Gastrocnemius medialis (tissue), 4 donors: ENCODE data around the gene S100A16. TPM values are rescaled to one million over a fixed set of nuclear protein-coding genes. Genes with fewer than 3 reads are reported as not detected.
"Not testable (repeated sequence)": the region's sequence is repeated elsewhere in the genome, so short reads cannot be mapped to it uniquely, and the experiment has no call there.

Experiments
- ATAC-seq, 2 donors: fragments of 150-250 bp; one replicate each; pipeline ENCODE4 v1.9.1; 2016
- DNase-seq, 2 donors: peaks; one replicate each; pipeline ENCODE4 v3.0.0-alpha.2; 2019
- H3K27ac ChIP-seq, 4 donors: fragments of 200-600 bp; sonication (generic); 1 replicate in 1 of 4; 2 replicates in 3 of 4; pipeline ENCODE4 v1.5.1; 2016 to 2018; ENCODE audit warnings: mild to moderate bottlenecking in 2 of 4, moderate library complexity in 1 of 4
- H3K27me3 ChIP-seq, 3 donors: fragments of 200-600 bp; sonication (generic) in 2 of 3; 1 replicate in 1 of 3; 2 replicates in 2 of 3; pipeline versions ENCODE4 v1.5.1 to v1.6.0; 2016 to 2019; ENCODE audit warnings: mild to moderate bottlenecking in 1 of 3, moderate library complexity in 1 of 3
- H3K36me3 ChIP-seq, 2 donors: fragments of 200-600 bp; sonication (generic) in 1 of 2; one replicate each; pipeline ENCODE4 v1.5.1; 2017 to 2018
- H3K4me1 ChIP-seq, 2 donors: fragments of 200-600 bp; sonication (generic) in 1 of 2; one replicate each; pipeline ENCODE4 v1.5.1; 2016 to 2017; ENCODE audit warnings: mild to moderate bottlenecking in 2 of 2
- H3K4me3 ChIP-seq, 4 donors: fragments of 200-600 bp; sonication (generic) in 3 of 4; 1 replicate in 1 of 4; 2 replicates in 3 of 4; pipeline ENCODE4 v1.5.1; 2016 to 2019; ENCODE audit warnings: mild to moderate bottlenecking in 2 of 4
- H3K9me3 ChIP-seq, 3 donors: fragments of 200-600 bp; sonication (generic) in 2 of 3; 1 replicate in 1 of 3; 2 replicates in 2 of 3; pipeline ENCODE4 v1.5.1; 2016 to 2019
- POLR2A ChIP-seq, 2 donors: fragments of 450-650 bp; IDR thresholded peaks; one replicate each; pipeline ENCODE4 v1.6.1; 2017; ENCODE audit warnings: antibody characterized with exemption in 2 of 2, mild to moderate bottlenecking in 2 of 2, moderate library complexity in 2 of 2
- in situ Hi-C, 4 donors: fragments of 200-750 bp; cut with MboI; loops; one replicate each; pipeline versions ENCODE4 v1.15.0 to v1.8.0; 2017; ENCODE audit warnings: low sequenced_read_pairs in 4 of 4
- intact Hi-C: fragments of 100-400 bp; cut with DNase I; formaldehyde crosslinking; loops from one replicate; pipeline ENCODE4 v1.15.1; 2023; ENCODE audit warnings: low total_unique reads
- total RNA-seq, 4 donors: library from RNA; depleted of rRNA; stranded (reverse); fragments of >200 nt; gene quantifications; one replicate each; pipeline versions ENCODE4 v1.1.0 to v1.2.3, GENCODE V29; 2016
- TF ChIP-seq, protein P1 (sequence below), 5 experiments: fragments of 450-650 bp in 3 of 5; fragments of 200-600 bp in 2 of 5; sonication (generic) in 2 of 5; IDR thresholded peaks in 4 of 5; conservative IDR thresholded peaks in 1 of 5; 1 replicate in 4 of 5; 2 replicates in 1 of 5; pipeline ENCODE4 v1.5.1; 2016 to 2019; ENCODE audit warnings: antibody characterized with exemption in 5 of 5, mild to moderate bottlenecking in 3 of 5, moderate library complexity in 3 of 5

Gene S100A16
- total RNA-seq, 4 donors from 2014 or later, result 21.5 to 52.1 (median 40.7) TPM

DNA sequence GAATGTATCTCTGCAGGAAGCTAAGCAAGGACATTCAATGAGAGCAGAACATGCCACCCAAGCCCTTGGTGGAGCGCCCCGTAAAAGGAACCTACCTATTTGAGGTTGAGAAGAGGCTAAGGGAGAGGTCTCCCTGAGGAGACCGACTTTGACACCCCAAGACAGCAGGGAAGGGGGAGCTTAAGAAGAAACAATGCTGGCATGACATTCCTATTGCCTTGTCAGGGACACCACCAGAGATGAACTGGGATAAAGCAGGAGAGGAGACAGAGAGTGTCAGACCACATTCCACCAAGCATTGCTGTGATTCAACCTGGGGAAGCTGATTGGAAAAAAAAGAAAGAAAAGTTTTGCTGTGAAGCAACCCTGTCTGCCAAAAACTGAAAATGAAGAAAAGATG is 34.0 kb downstream of the S100A16 start:
- no peaks in the 10 kb centered on the region for H3K4me1 ChIP-seq
- H3K27me3 ChIP-seq, result peaks cover 0 to 4% (median 0%) of the 10 kb centered on the region in 3 donors
- TF ChIP-seq POLR2A (IDR thresholded peaks at IDR 0.05), result no peak
- TF ChIP-seq, protein P1, sequence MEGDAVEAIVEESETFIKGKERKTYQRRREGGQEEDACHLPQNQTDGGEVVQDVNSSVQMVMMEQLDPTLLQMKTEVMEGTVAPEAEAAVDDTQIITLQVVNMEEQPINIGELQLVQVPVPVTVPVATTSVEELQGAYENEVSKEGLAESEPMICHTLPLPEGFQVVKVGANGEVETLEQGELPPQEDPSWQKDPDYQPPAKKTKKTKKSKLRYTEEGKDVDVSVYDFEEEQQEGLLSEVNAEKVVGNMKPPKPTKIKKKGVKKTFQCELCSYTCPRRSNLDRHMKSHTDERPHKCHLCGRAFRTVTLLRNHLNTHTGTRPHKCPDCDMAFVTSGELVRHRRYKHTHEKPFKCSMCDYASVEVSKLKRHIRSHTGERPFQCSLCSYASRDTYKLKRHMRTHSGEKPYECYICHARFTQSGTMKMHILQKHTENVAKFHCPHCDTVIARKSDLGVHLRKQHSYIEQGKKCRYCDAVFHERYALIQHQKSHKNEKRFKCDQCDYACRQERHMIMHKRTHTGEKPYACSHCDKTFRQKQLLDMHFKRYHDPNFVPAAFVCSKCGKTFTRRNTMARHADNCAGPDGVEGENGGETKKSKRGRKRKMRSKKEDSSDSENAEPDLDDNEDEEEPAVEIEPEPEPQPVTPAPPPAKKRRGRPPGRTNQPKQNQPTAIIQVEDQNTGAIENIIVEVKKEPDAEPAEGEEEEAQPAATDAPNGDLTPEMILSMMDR (IDR thresholded peaks at IDR 0.05 in 4 of 5, conservative IDR thresholded peaks at IDR 0.05 in 1 of 5), result no peak
- intact Hi-C loops, result no loop called here
- ATAC-seq, result no peak
- in situ Hi-C loops, result loop anchor here in 1 of 4 donors (25.0 kb wide), 1 partner anchor 158 kb away; the partner anchor contains the start of gene INTS3
- no peak overlapping the region for H3K27ac ChIP-seq
- H3K9me3 ChIP-seq, result no peaks in the 10 kb centered on the region
- no peak overlapping the region for H3K4me3 ChIP-seq
- H3K36me3 ChIP-seq, result no peaks in the 10 kb centered on the region
- no peak for DNase-seq

DNA sequence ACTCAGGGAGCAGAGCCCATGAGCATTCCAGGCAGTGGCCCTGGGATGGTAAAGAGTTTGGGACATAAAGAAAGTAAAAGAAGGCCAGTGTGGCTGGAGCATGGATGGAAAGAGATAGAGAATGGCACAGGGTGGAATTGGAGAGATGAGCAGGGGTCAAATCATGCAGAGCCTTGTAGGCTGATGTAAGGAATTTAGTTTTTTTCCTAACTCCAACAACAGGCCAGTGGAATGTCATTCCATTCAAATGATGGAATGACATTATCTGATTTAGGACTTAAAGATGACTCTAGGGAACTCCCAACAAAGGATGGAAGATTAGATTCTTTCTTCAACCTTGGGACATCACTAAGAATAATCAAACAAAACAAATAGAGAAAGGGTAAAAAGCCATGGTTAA is 34.4 kb downstream of the S100A16 start:
- H3K27ac ChIP-seq, result no peak overlapping the region
- TF ChIP-seq, protein P1 (IDR thresholded peaks at IDR 0.05 in 4 of 5, conservative IDR thresholded peaks at IDR 0.05 in 1 of 5), result no peak
- TF ChIP-seq POLR2A (IDR thresholded peaks at IDR 0.05), result no peak
- DNase-seq (no peak), ATAC-seq (no peak)
- intact Hi-C loops, result no loop called here
- H3K4me1 ChIP-seq, result no peaks in the 10 kb centered on the region
- H3K27me3 ChIP-seq, result peaks cover 0 to 4% (median 0%) of the 10 kb centered on the region in 3 donors
- no peak overlapping the region for H3K4me3 ChIP-seq
- H3K9me3 ChIP-seq, result no peaks in the 10 kb centered on the region
- in situ Hi-C loops, result loop anchor here in 1 of 4 donors (25.0 kb wide), 1 partner anchor 159 kb away; the partner anchor contains the start of gene INTS3
- no peaks in the 10 kb centered on the region for H3K36me3 ChIP-seq

DNA sequence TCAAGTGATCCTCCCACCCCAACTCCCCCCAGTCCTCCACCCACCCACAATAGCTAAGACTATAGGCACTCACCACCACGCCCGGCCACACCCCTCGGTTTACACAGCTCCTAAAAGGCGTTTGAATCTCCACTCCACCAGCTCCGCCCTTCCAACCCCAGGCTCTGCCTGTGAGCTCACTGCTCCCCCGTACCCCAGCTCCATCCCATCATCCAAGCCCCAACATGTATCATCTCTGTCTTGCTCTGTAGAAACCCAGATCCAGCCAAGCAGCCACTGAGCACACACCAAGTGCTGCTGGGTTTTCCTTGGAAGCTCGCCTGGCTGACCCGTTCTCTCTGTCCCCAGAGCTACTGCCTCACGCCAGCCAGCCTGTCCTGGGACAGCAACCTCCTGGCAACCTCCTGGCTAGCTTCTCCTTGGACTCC is 35.3 kb downstream of the S100A16 start:
- no peak overlapping the region for H3K4me3 ChIP-seq
- in situ Hi-C loops, result loop anchor here in 1 of 4 donors (25.0 kb wide), 1 partner anchor 160 kb away; the partner anchor contains the start of gene INTS3
- peaks cover 0 to 4% (median 0%) of the 10 kb centered on the region in 3 donors for H3K27me3 ChIP-seq
- peaks cover 0 to 6% of the 10 kb centered on the region in 2 donors for H3K4me1 ChIP-seq
- H3K9me3 ChIP-seq, result no peaks in the 10 kb centered on the region
- intact Hi-C loops, result no loop called here
- no peaks in the 10 kb centered on the region for H3K36me3 ChIP-seq
- H3K27ac ChIP-seq, result no peak overlapping the region
- ATAC-seq (no peak), DNase-seq (no peak)
- no peak for TF ChIP-seq POLR2A (IDR thresholded peaks at IDR 0.05)
- TF ChIP-seq, protein P1 (IDR thresholded peaks at IDR 0.05 in 4 of 5, conservative IDR thresholded peaks at IDR 0.05 in 1 of 5), result no peak

DNA sequence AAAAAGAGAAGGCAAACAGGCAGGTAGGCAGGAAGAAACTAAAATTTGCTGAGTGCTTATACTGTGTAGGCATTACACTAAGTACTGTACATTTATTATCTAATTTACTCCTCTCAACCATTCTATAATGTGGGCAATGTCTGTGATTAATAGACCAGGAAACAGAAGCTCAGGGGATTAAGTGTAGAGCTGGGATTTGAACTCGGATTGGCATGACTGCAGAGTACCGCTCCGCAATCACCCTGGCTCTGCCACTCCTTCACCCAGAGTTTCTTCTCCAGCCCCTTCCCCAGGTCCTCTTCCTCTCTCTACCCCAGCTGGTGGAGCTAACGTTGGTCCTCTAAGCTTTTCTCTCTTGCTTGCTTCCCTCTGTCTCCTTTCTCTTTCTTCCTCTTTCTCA is 35.8 kb downstream of the S100A16 start:
- H3K4me3 ChIP-seq, result no peak overlapping the region
- H3K27ac ChIP-seq, result no peak overlapping the region
- peaks cover 0 to 4% (median 0%) of the 10 kb centered on the region in 3 donors for H3K27me3 ChIP-seq
- TF ChIP-seq POLR2A (IDR thresholded peaks at IDR 0.05), result no peak
- H3K4me1 ChIP-seq, result peaks cover 4 to 11% of the 10 kb centered on the region in 2 donors
- no peak for ATAC-seq
- H3K36me3 ChIP-seq, result no peaks in the 10 kb centered on the region
- DNase-seq, result no peak
- in situ Hi-C loops (loop anchor here in 1 of 4 donors (25.0 kb wide), 1 partner anchor 160 kb away; the partner anchor contains the start of gene INTS3), intact Hi-C loops (no loop called here)
- no peaks in the 10 kb centered on the region for H3K9me3 ChIP-seq

DNA sequence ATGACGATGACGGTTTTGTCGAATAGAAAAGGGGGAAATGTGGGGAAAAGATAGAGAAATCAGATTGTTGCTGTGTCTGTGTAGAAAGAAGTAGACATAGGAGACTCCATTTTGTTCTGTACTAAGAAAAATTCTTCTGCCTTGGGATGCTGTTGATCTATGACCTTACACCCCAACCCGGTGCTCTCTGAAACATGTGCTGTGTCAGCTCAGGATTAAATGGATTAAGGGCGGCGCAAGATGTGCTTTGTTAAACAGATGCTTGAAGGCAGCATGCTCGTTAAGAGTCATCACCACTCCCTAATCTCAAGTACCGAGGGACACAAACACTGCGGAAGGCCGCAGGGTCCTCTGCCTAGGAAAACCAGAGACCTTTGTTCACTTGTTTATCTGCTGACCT is 37.4 kb downstream of the S100A16 start:
- in situ Hi-C loops, result loop anchor here in 1 of 4 donors (25.0 kb wide), 1 partner anchor 162 kb away; the partner anchor contains the start of gene INTS3
- H3K4me1 ChIP-seq, result peaks cover 7 to 13% of the 10 kb centered on the region in 2 donors
- H3K4me3 ChIP-seq, H3K36me3 ChIP-seq, ATAC-seq, DNase-seq, H3K27ac ChIP-seq, intact Hi-C loops, H3K9me3 ChIP-seq, H3K27me3 ChIP-seq: not testable (repeated sequence)

DNA sequence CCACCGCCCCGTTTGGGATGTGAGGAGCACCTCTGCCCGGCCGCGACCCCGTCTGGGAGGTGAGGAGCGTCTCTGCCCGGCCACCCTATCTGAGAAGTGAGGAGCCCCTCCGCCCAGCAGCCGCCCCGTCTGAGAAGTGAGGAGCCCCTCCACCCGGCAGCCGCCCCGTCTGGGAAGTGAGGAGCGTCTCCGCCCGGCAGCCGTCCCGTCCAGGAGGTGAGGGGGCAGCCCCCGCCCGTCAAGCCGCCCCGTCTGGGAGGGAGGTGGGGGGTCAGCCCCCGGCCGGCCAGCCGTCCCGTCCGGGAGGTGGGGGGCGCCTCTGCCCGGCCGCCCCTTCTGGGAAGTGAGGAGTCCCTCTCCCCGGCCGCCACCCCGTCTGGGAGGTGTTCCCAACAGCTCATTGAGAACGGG is 37.9 kb downstream of the S100A16 start:
- ATAC-seq, H3K9me3 ChIP-seq, H3K27me3 ChIP-seq, intact Hi-C loops, H3K27ac ChIP-seq, H3K36me3 ChIP-seq, H3K4me3 ChIP-seq, DNase-seq: not testable (repeated sequence)
- peaks cover 7 to 13% of the 10 kb centered on the region in 2 donors for H3K4me1 ChIP-seq
- in situ Hi-C loops, result loop anchor here in 1 of 4 donors (25.0 kb wide), 1 partner anchor 162 kb away; the partner anchor contains the start of gene INTS3
